HFFc6 (cell line): ENCODE results near the gene GABRB3. TPM values are rescaled to one million over a fixed set of nuclear protein-coding genes. Genes with fewer than 3 reads are reported as not detected.

ENCODE experiments used
- DNase-seq: peaks from one replicate; pipeline ENCODE4 v3.0.0-alpha.2; 2018
- H3K27ac Mint-ChIP-seq: 2 replicates; pipeline ENCODE4 v1.8.0; 2020; ENCODE audit warnings: mild to moderate bottlenecking, mixed read lengths
- H3K27me3 Mint-ChIP-seq: 2 replicates; pipeline ENCODE4 v1.8.0; 2021; ENCODE audit warnings: mild to moderate bottlenecking, moderate library complexity, mixed read lengths; ENCODE audit not compliant: insufficient read depth
- H3K36me3 Mint-ChIP-seq: 2 replicates; pipeline ENCODE4 v1.8.0; 2021; ENCODE audit warnings: low read depth, mixed read lengths
- H3K4me1 Mint-ChIP-seq: 2 replicates; pipeline ENCODE4 v1.8.0; 2020; ENCODE audit warnings: low read depth, mixed read lengths
- H3K4me3 Mint-ChIP-seq: 2 replicates; pipeline ENCODE4 v1.8.0; 2020; ENCODE audit warnings: mild to moderate bottlenecking, moderate library complexity, mixed read lengths
- H3K9me3 Mint-ChIP-seq: 2 replicates; pipeline ENCODE4 v1.8.0; 2020; ENCODE audit warnings: mild to moderate bottlenecking, mixed read lengths
- CTCF ChIP-seq: fragments of 200-600 bp; sonication (generic); IDR thresholded peaks from 2 replicates; pipeline ENCODE4 v1.5.0; 2021; ENCODE audit warnings: antibody characterized with exemption, mild to moderate bottlenecking
- total RNA-seq, 6 experiments: library from RNA; stranded (reverse); fragmentation: NEBNext Ultra II Directional; extraction: Animal tissue kit (Norgen Biotek cat#: 25700); gene quantifications; 2 replicates in 1 of 6; 3 replicates in 5 of 6; pipeline ENCODE4 v1.2.3, GENCODE V29; 2021

The GABRB3 gene
- total RNA-seq, 6 experiments from 2014 or later: 0.46 to 5.2 (median 0.92) TPM

DNA sequence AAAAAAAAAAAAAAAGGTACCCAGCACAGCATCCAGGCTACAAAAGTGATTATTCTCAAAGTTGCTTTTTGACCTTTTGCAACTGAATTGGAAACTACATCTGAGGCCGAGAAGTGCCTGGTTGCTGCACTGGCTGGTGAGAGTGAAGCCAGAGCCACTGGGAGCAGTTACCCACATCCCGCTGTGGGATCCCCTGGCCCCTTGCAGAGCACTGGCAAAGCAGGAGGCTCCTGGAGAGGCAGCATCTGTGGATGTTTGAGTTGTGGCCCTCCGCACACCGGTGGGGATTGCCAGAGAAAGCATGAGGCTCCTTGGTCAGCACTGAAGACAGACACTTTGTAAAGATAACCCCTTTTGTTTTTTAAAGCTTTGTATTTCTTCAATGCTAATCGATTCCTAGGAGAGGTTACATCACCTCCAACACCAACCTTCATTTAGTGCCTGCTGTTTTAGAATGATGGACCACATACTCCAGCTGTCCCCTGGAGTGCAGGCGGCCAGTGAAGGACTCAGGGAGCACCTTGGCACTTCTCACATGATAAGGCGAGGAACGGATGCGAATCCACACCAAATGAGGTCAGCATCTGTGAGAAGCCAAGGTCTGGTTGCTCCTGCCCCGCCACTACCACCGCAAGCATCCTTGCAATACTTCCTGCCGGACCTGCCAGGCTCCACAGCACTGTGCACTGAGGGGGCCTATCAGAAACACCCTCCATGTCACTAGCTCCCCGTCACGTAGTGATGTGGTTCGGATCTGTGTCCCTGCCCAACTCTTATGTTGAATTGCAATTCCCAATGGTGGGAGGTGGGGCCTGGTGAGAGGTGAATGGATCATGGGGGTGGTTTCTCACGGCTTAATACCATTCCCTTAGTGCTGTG is 256.5 kb downstream of the GABRB3 start:
- Mint-ChIP-seq H3K36me3 (no peaks in the 10 kb centered on the region), H3K27ac (no peak overlapping the region), H3K27me3 (no peaks in the 10 kb centered on the region; the same call in 1 of the 2 replicates), H3K4me1 (no peaks in the 10 kb centered on the region), H3K9me3 (peaks cover 43% of the 10 kb centered on the region), H3K4me3 (no peak overlapping the region)
- DNase-seq: no peak
- no peak for TF ChIP-seq CTCF

DNA sequence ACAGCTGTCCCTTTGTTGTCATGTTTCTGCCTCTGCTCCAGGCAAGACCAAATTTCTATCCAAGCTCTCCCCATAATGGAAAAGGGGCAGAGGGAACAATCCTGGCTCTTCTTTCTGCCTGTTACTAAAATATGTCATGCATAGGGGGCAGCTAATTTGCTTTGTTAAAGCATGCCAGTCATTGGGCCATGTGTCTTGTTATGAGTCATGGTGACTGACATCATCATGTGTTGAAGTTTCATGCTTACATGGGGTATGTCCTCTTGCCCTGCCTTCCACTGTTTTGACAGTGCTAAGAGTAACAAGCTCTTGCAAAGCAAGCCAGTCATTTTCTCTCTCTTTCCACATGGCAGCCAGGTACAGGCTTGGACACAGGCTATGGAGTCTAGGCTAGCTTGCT is 268.9 kb downstream of the GABRB3 start:
- no peak overlapping the region for H3K27ac Mint-ChIP-seq
- H3K4me1 Mint-ChIP-seq: no peaks in the 10 kb centered on the region
- peaks cover 59% of the 10 kb centered on the region for H3K9me3 Mint-ChIP-seq
- H3K36me3 Mint-ChIP-seq: no peaks in the 10 kb centered on the region; the same call in 1 of the 2 replicates
- DNase-seq: no peak
- no peaks in the 10 kb centered on the region for H3K27me3 Mint-ChIP-seq
- no peak overlapping the region for H3K4me3 Mint-ChIP-seq
- no peak for TF ChIP-seq CTCF

Other genes starting within 250 kb of the GABRB3 start
- 1 to 10 TPM; 2.0 to 4.9 (median 3.2) TPM for gene GABRA5, start 94.0 kb upstream of the GABRB3 start, total RNA-seq
- gene GABRG3, start 198.1 kb upstream of the GABRB3 start, total RNA-seq: not detected